K562 (cell line): ENCODE data around the gene ARHGAP24. TPM values are rescaled to one million over a fixed set of nuclear protein-coding genes. Genes with fewer than 3 reads are reported as not detected.

Source experiments
- ATAC-seq: fragments of 200-7000 bp; cut with Tn5 transposase; 3 replicates; pipeline ENCODE4 v1.9.1; 2020; ENCODE audit warnings: moderate library complexity
- BruUV-seq: library from RNA; stranded (reverse); fragments of 400-500 nt; replicated peaks from 2 replicates; lab custom pipeline; 2021; lab: Mats Ljungman, UMichigan
- CTCF ChIA-PET: fragments of 300-600 bp; formaldehyde crosslinking; extraction: SDS; loops from one replicate; lab custom pipeline; 2021; ENCODE audit warnings: low intra/inter-chr PET ratio; lab: Yijun Ruan, JAX
- POLR2A ChIA-PET: fragments of 300-600, 350-650 bp; sonication (Branson Sonifier 250); formaldehyde crosslinking; extraction: SDS; loops from one replicate; lab custom pipeline; 2021; ENCODE audit warnings: antibody characterized with exemption, inconsistent platforms; lab: Yijun Ruan, JAX
- DNase-seq, 4 experiments: peaks; one replicate each; pipeline versions ENCODE4 v3.0.0 to v3.0.0-alpha.2; 2011 to 2018; ENCODE audit warnings: low spot score in 3 of 4, mixed read lengths in 3 of 4; ENCODE audit errors: extremely low read depth in 1 of 4
- FAIRE-seq: peaks from 2 replicates; lab custom pipeline; 2011; peaks lifted over from hg19 to GRCh38; lab: Jason Lieb, UNC
- H2AFZ ChIP-seq: 2 replicates; pipeline ENCODE4 v1.6.0; 2011; ENCODE audit warnings: low read depth, low read length, control low read depth, inconsistent platforms
- H3K27ac ChIP-seq: fragments of 200-600 bp; 3 replicates; pipeline ENCODE4 v1.8.0; 2011; ENCODE audit warnings: low read depth, mild to moderate bottlenecking, control low read depth, inconsistent platforms, low read length, moderate library complexity, mixed read lengths; ENCODE audit errors: extremely low read depth
- H3K27me3 ChIP-seq, 2 experiments: fragments of 300-600 bp in 1 of 2; 2 replicates in 1 of 2; 3 replicates in 1 of 2; pipeline versions ENCODE4 v1.6.0 to v1.8.0; 2011; ENCODE audit warnings: inconsistent platforms in 2 of 2, low read length in 2 of 2, mild to moderate bottlenecking in 1 of 2, mixed read lengths in 1 of 2, moderate library complexity in 1 of 2; ENCODE audit not compliant: control insufficient read depth in 2 of 2, insufficient read depth in 2 of 2
- H3K36me3 ChIP-seq: fragments of 300-600 bp; 3 replicates; pipeline ENCODE4 v1.8.0; 2011; ENCODE audit warnings: mild to moderate bottlenecking, low read length, inconsistent platforms; ENCODE audit not compliant: control insufficient read depth, insufficient read depth
- H3K4me1 ChIP-seq, 2 experiments: fragments of 200-600 bp in 1 of 2; replicated peaks in 1 of 2; 2 replicates in 1 of 2; 3 replicates in 1 of 2; pipeline versions ENCODE4 v1.5.1 to v1.8.0; 2011; ENCODE audit warnings: inconsistent platforms in 2 of 2, low read length in 2 of 2, mild to moderate bottlenecking in 1 of 2, mixed read lengths in 1 of 2, moderate library complexity in 1 of 2; ENCODE audit not compliant: control insufficient read depth in 2 of 2, insufficient read depth in 2 of 2
- H3K4me2 ChIP-seq: 2 replicates; pipeline ENCODE4 v1.6.1; 2011; ENCODE audit warnings: low read length, control low read depth, inconsistent platforms, mixed read lengths; ENCODE audit not compliant: insufficient read depth
- H3K4me3 ChIP-seq: fragments of 200-600 bp; sonication (generic), shearing (Covaris generic); 2 replicates; pipeline ENCODE4 v1.5.1; 2016; ENCODE audit warnings: control low read depth, inconsistent platforms
- H3K79me2 ChIP-seq: fragments of 200-600 bp; 3 replicates; pipeline ENCODE4 v1.8.0; 2011; ENCODE audit warnings: low read length, inconsistent platforms; ENCODE audit not compliant: control insufficient read depth, insufficient read depth
- H3K9ac ChIP-seq, 2 experiments: 2 replicates each; pipeline versions ENCODE4 v1.6.0 to v1.6.1; 2011; ENCODE audit warnings: low read depth in 2 of 2, low read length in 2 of 2, control low read depth in 1 of 2, inconsistent platforms in 1 of 2, mild to moderate bottlenecking in 1 of 2, mixed read lengths in 1 of 2; ENCODE audit not compliant: insufficient read depth in 1 of 2
- H3K9me1 ChIP-seq: one replicate; pipeline ENCODE4 v1.6.0; 2011; ENCODE audit warnings: inconsistent platforms, mild to moderate bottlenecking, low read length, moderate library complexity; ENCODE audit not compliant: control insufficient read depth, insufficient read depth
- H3K9me3 ChIP-seq: replicated peaks from 2 replicates; pipeline ENCODE4 v1.5.1; 2011; ENCODE audit warnings: low read depth, low read length, inconsistent platforms; ENCODE audit not compliant: control insufficient read depth, insufficient read depth
- H4K20me1 ChIP-seq: replicated peaks from 2 replicates; pipeline ENCODE4 v1.6.1; 2011; ENCODE audit warnings: low read length, inconsistent platforms, mixed read lengths; ENCODE audit not compliant: control insufficient read depth, insufficient read depth
- RAD21 ChIP-seq, 2 experiments: fragments of 250-450 bp in 1 of 2; fragments of 450-650 bp in 1 of 2; sonication (Bioruptor Pico) in 1 of 2; formaldehyde crosslinking in 1 of 2; IDR thresholded peaks in 1 of 2; conservative IDR thresholded peaks in 1 of 2; 2 replicates each; pipeline versions ENCODE4 v1.4.0 to v1.8.0; 2020 to 2022; ENCODE audit warnings: mild to moderate bottlenecking in 2 of 2, moderate library complexity in 1 of 2
- REST ChIP-seq, 2 experiments: fragments of 450-650 bp; formaldehyde crosslinking in 1 of 2; IDR thresholded peaks; 2 replicates each; pipeline versions ENCODE4 v1.4.0 to v1.6.1; 2014 to 2020; ENCODE audit warnings: mild to moderate bottlenecking in 2 of 2, borderline replicate concordance in 1 of 2, low read depth in 1 of 2
- SMC3 ChIP-seq: conservative IDR thresholded peaks from 2 replicates; pipeline ENCODE4 v1.6.1; 2011; ENCODE audit warnings: low read depth, low read length, improper control_type of control experiment; ENCODE audit not compliant: insufficient read depth
- SOX6 ChIP-seq: fragments of 450-650 bp; IDR thresholded peaks from 2 replicates; pipeline ENCODE4 v1.6.1; 2014; ENCODE audit warnings: mild to moderate bottlenecking
- ZBTB11 ChIP-seq, 3 experiments: fragments of 200-800 bp in 1 of 3; fragments of 250-450 bp in 1 of 3; fragments of 450-650 bp in 1 of 3; sonication (Bioruptor Pico) in 1 of 3; sonication (Bioruptor generic) in 1 of 3; formaldehyde crosslinking in 1 of 3; IDR thresholded peaks; 2 replicates each; pipeline versions ENCODE4 v1.6.1 to v1.8.0; 2016 to 2022; ENCODE audit warnings: mild to moderate bottlenecking in 2 of 3, missing genetic modification characterization in 2 of 3, missing compliant biosample characterization in 1 of 3, moderate library complexity in 1 of 3
- WGBS: fragments of 100-300 bp; shearing (Covaris generic); methylation state at CpG from one replicate; pipeline ENCODE4 v1.1.6; 2016; ENCODE audit warnings: low coverage, mixed read lengths; ENCODE audit not compliant: insufficient coverage; ENCODE audit errors: missing lambda C conversion rate; 5-methylcytosine and 5-hydroxymethylcytosine counted together
- in situ Hi-C: fragments of 300-500 bp; cut with MboI; formaldehyde crosslinking; loops from 4 replicates; pipeline ENCODE4 v1.15.0; 2018; ENCODE audit warnings: inconsistent platforms, mixed read lengths
- intact Hi-C: fragments of 100-400 bp; cut with micrococcal nuclease; formaldehyde crosslinking; loops from 2 replicates; pipeline ENCODE4 v1.14.2; 2022
- polyA plus RNA-seq, 8 experiments: library from polyadenylated mRNA; depleted of rRNA in 4 of 8; stranded (reverse) in 5 of 8; unstranded in 3 of 8; fragments of >200 nt; fragmentation: Nextera tagmentation in 2 of 8; fragmentation: Illumina TruSeq in 1 of 8; extraction: Ambion mirVana in 2 of 8; extraction: Trizol in 1 of 8; gene quantifications; 2 replicates each; pipeline versions ENCODE4 v1.2.1 to v1.2.3, GENCODE V29; 2011 to 2014; ENCODE audit warnings: inconsistent platforms in 1 of 8, missing spikeins in 1 of 8
- total RNA-seq, 7 experiments: library from RNA; depleted of rRNA in 6 of 7; stranded (reverse); fragments of >200 nt in 6 of 7; fragmentation: Illumina TruSeq in 2 of 7; extraction: Trizol in 2 of 7; gene quantifications; 2 replicates each; pipeline versions ENCODE4 v1.2.1 to v1.2.3, GENCODE V29; 2011 to 2021; ENCODE audit warnings: low replicate concordance in 1 of 7

Gene ARHGAP24
- total and polyA plus RNA-seq, 9 of the 15 experiments (the other 6 are each of a cell fraction or from before 2014, with no cell fraction given), result 8.0 to 22.6 (median 14.0) TPM

- ChIA-PET CTCF (interaction anchor here (0.6 to 2.0 kb wide), 3 partner anchors 271 to 597 kb away, joined by 3 to 9 read pairs (median 3); no protein-coding TSS in a partner anchor), POLR2A (no interaction called here)
- Histone ChIP-seq H4K20me1 (no peaks in the 10 kb centered on the region), H3K9ac (no peak overlapping the region), H3K36me3 (0 out of 3 replicates have a peak, but pooled peaks cover 4% of the 10 kb centered on the region), H3K9me3 (no peaks in the 10 kb centered on the region), H2AFZ (no peak overlapping the region), H3K9me1 (no peaks in the 10 kb centered on the region), H3K79me2 (peaks cover 1% of the 10 kb centered on the region; the same call in 1 of the 3 replicates), H3K27ac (no peak overlapping the region), H3K27me3 (no peaks in the 10 kb centered on the region), H3K4me1 (peaks cover 0 to 1% of the 10 kb centered on the region in 2 experiments; a peak in 1 of 5 replicates), H3K4me3 (no peak overlapping the region), H3K4me2 (no peak overlapping the region)
- DNase-seq (peak; percentile 30 to 74 (median 40)), ATAC-seq (peak; percentile 92), FAIRE-seq (peak; percentile 77)
- BruUV-seq, result no TSS peak
- intact Hi-C loops (loop anchor here (2.0 to 10.0 kb wide), 4 partner anchors 233 to 666 kb away; no protein-coding TSS in a partner anchor), in situ Hi-C loops (no loop called here)
- 30% methylated on average over 3 of the region's 3 CpGs for WGBS
- TF ChIP-seq SOX6, result no peak
- peak; percentile 60 for TF ChIP-seq SMC3
- TF ChIP-seq ZBTB11 (CRISPR knock-in tag; IDR thresholded peaks at IDR 0.05), result no peak
- TF ChIP-seq RAD21 (CRISPR knock-in tag; conservative IDR thresholded peaks at IDR 0.05 in 1 of 2, IDR thresholded peaks at IDR 0.05 in 1 of 2), result peak; percentile 92 to 94
- peak; percentile 82 for TF ChIP-seq REST (IDR thresholded peaks at IDR 0.05; ENCODE audit: borderline replicate concordance)
- TF ChIP-seq REST (CRISPR knock-in tag; IDR thresholded peaks at IDR 0.05; ENCODE audit: low read depth), result no peak
Measured at GRCh38 chr4:85747882-85748491, 273.0 kb downstream of the ARHGAP24 start.
